Mucosa of rectum (tissue), 2 donors: ENCODE data around the gene THBS1.
A peak's percentile ranks its signal among the peaks of the same experiment; 100 is the strongest.

ENCODE experiments used
- H3K27ac ChIP-seq, 2 donors: one replicate each; pipeline ENCODE4 v1.7.0; 2013; ENCODE audit warnings: inconsistent platforms in 2 of 2, low read depth in 2 of 2, low read length in 2 of 2
- H3K27me3 ChIP-seq, 2 donors: one replicate each; pipeline ENCODE4 v1.7.0; 2013; ENCODE audit warnings: low read length in 2 of 2; ENCODE audit not compliant: control insufficient read depth in 2 of 2, insufficient read depth in 2 of 2
- H3K36me3 ChIP-seq, 2 donors: one replicate each; pipeline ENCODE4 v1.7.0; 2013; ENCODE audit warnings: low read length in 2 of 2; ENCODE audit not compliant: control insufficient read depth in 2 of 2, insufficient read depth in 2 of 2
- H3K4me1 ChIP-seq, 2 donors: one replicate each; pipeline ENCODE4 v1.7.0; 2013; ENCODE audit warnings: low read length in 2 of 2, mild to moderate bottlenecking in 1 of 2; ENCODE audit not compliant: control insufficient read depth in 2 of 2, insufficient read depth in 2 of 2
- H3K4me3 ChIP-seq, 2 donors: one replicate each; pipeline ENCODE4 v1.7.0; 2013; ENCODE audit warnings: low read length in 2 of 2
- H3K9ac ChIP-seq, 2 donors: one replicate each; pipeline ENCODE4 v1.7.0; 2013; ENCODE audit warnings: low read length in 2 of 2, low read depth in 1 of 2, mild to moderate bottlenecking in 1 of 2
- H3K9me3 ChIP-seq, 2 donors: one replicate each; pipeline ENCODE4 v1.7.0; 2013; ENCODE audit warnings: low read length in 2 of 2; ENCODE audit not compliant: control insufficient read depth in 2 of 2
- donor health status: healthy.
- donor health status: Normal muscosa, but diverticular disease.

The THBS1 gene

DNA sequence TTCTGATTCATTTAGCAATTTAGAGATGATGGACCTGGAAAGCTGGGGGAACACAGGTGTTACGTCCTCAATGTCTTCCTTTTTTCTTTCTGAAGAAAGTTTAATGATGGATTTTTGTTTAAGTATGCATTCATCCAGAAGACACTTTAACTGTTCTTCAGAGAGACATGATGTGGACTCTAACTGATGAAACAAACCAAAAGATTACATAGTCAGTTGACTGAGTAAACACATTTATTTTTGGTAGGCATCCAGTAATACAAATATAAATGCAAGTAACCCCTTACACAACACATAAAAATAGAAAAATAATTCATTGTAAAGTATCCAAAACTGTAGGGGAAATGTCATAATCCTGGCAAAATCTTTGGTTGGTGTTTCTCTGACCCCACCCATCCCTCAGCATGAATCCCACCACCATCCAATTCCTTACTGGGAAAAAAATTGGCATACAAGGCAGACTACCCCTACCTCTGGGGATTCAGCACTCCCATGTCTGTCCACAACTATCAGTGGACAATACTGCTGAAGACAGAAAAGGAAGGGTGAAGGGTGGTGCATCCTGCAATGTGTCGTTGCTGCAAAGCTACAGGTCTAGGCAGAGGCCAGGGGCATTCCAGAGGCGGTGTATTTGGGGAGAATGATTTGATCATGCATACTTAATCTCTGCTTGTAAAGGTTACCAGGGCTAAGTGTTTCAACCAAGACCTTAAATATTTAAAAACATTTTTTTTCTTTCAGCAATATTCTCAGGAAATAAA is 37.4 kb downstream of the THBS1 start:
- Histone ChIP-seq H3K27me3 (no peaks in the 10 kb centered on the region), H3K4me1 (peaks cover 9 to 14% of the 10 kb centered on the region in 2 donors), H3K27ac (no peak overlapping the region), H3K9me3 (peaks cover 0 to 2% of the 10 kb centered on the region in 2 donors), H3K36me3 (no peaks in the 10 kb centered on the region), H3K4me3 (no peak overlapping the region), H3K9ac (no peak overlapping the region)

DNA sequence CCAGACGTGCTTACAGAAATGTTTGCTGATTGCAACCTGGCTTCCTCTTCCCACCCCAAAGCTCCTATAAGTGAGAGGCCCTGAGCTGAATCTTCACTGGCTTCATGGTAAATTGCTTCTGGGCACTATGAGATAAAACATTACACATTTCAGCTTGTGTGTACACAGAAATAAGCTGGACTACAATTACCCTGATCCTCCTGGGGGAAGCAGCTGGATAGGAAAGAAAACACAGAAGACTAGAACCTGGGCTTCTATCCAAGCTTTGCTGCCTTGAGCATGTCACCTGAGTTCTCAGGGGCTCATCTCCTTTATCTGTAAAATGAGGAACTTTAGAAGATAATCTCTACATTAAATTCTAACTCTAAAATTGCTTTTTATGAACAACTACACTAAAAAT is 40.3 kb downstream of the THBS1 start:
- Histone ChIP-seq H3K9ac (peak overlapping the region in 1 of 2 donors; percentile 37), H3K36me3 (no peaks in the 10 kb centered on the region), H3K4me1 (peaks cover 31 to 43% of the 10 kb centered on the region in 2 donors), H3K9me3 (no peaks in the 10 kb centered on the region), H3K27me3 (no peaks in the 10 kb centered on the region), H3K4me3 (no peak overlapping the region), H3K27ac (peak overlapping the region; percentile 50 to 69)

DNA sequence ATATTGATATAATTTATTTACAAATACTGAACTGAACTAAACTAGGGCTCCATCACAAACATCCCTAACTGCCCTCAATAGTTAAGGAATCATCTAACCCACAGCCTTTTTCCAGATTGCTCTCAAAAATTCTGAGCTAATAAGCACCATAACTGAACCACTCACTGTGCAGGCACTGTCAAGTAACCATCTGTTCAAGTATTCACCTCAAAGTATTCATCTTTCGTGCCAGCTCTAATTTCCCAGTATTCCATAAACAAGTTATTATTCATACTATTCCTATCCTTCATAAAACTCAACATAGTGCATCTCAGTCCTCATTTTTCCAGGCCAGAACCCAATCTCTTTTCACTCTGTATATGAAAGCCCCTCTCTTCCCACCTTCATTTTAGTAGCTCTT is 41.1 kb downstream of the THBS1 start:
- peaks cover 31 to 47% of the 10 kb centered on the region in 2 donors for H3K4me1 ChIP-seq
- peak overlapping the region; percentile 87 to 91 for H3K27ac ChIP-seq
- peak overlapping the region in 1 of 2 donors; percentile 36 for H3K9ac ChIP-seq
- H3K27me3 ChIP-seq, result no peaks in the 10 kb centered on the region
- H3K36me3 ChIP-seq, result no peaks in the 10 kb centered on the region
- H3K4me3 ChIP-seq, result no peak overlapping the region
- H3K9me3 ChIP-seq, result no peaks in the 10 kb centered on the region

DNA sequence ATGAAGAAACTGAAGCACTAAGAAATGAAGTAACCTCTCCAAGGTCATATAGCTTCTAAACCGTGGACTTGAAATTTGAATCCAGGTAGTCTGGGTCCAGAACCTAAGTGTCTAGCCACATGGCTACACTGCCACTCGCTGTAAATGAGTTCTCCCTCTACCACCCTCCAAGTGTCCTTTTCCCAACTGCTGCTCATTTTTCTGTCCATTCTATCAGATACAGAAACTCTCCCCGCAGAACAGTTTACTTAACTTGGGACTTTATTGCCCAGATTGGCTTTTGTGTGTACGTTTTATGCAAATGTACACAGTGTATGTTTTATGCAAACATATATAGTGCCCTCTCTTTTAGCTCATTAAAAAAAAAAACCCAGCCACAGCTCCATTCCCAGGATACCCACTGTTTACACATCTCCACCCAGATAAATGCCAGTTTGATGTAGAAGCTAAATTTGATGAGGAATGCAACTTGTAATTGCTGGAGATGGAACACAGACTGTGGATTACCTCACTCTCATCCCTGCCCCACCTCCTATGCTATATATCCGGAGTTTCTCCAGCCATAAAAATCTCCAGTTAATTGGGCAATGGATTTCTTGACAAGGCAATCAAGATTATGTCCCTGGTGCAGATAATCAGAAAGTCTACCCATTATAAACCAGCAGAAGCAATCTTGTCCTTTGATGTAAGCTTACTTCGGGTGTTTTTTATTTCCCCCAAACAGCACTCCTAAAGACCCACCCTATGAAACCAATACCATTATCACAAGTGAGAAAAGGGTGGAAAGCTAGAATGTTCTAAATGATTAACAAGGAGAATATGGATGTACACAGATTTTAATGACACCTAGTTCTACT is 42.0 kb downstream of the THBS1 start:
- Histone ChIP-seq H3K4me1 (peaks cover 37 to 56% of the 10 kb centered on the region in 2 donors), H3K27me3 (no peaks in the 10 kb centered on the region), H3K36me3 (no peaks in the 10 kb centered on the region), H3K9me3 (no peaks in the 10 kb centered on the region), H3K27ac (peak overlapping the region; percentile 87 to 91), H3K9ac (no peak overlapping the region), H3K4me3 (peak overlapping the region; percentile 6 to 28)

DNA sequence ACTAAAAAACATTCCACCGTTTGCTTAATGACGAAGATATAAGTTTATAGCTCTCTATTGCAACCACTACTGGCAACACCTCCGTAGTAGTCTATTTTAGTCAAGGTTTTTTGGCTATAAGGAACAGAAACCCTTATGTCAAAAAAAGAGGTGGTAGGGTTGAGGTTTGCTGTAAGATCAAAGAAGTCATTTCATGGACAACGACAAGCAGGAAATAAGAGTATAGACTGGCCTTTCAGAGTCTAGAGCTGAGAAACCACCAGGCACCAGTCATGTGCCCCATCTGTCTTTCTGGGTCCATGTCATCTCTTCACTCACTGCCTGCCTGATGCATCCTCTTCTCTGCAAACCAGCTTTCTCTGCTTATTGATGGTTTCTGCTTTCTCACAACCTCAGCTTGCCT is 42.7 kb downstream of the THBS1 start:
- Histone ChIP-seq H3K9me3 (no peaks in the 10 kb centered on the region), H3K27ac (peak overlapping the region; percentile 87 to 91), H3K4me1 (peaks cover 43 to 63% of the 10 kb centered on the region in 2 donors), H3K4me3 (peak overlapping the region in 1 of 2 donors; percentile 6), H3K36me3 (no peaks in the 10 kb centered on the region), H3K27me3 (no peaks in the 10 kb centered on the region), H3K9ac (peak overlapping the region in 1 of 2 donors; percentile 13)

DNA sequence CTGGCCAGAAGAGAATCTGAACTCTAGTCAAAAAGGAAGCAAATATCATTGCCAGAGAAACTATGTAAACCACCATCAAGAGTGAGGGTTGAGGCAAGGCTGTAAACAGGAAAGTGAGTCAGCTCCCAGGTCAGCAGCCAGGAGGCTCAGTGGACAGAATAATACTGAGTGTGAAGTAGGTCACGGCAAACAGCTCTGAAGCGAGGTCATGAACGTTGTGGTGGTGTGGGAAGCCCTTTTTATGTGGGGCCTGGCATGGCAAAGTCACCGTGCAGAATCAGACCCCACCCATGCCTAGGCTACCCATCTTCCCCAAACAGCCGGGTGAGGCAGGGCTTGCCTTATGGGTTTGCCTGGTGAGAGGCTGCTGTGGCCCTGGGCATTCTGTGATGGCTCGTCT is 43.9 kb downstream of the THBS1 start:
- H3K27ac ChIP-seq, result peak overlapping the region; percentile 87 to 91

DNA sequence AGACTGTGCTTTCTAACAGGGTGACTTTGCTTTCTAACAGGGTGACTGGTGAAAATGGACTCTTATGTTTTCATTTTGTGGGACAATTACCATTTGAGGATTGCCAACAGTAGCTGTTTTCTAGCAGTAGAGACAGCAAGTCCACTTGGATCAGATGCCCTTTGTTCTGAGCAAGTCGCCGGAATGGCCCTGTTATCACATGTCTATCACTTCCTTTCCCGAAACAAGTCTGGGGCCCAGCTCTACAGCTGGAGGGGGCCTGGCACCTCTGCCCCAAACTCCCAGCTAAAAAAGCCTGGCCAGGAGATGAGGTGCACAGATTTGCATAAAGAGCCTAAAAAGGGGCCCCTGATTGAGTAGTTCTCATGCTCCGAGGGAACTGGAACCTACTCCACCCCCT is 44.6 kb downstream of the THBS1 start:
- Histone ChIP-seq H3K9me3 (no peaks in the 10 kb centered on the region), H3K4me1 (peaks cover 59 to 82% of the 10 kb centered on the region in 2 donors), H3K27me3 (no peaks in the 10 kb centered on the region), H3K27ac (peak overlapping the region; percentile 87 to 91), H3K9ac (peak overlapping the region in 1 of 2 donors; percentile 34), H3K4me3 (peak overlapping the region in 1 of 2 donors; percentile 23), H3K36me3 (no peaks in the 10 kb centered on the region)

More for the DNA sequence above, 43.9 kb downstream of the THBS1 start:
- H3K27me3 ChIP-seq, result no peaks in the 10 kb centered on the region
- H3K4me1 ChIP-seq, result peaks cover 53 to 76% of the 10 kb centered on the region in 2 donors
- H3K9ac ChIP-seq, result peak overlapping the region; percentile 22 to 34
- no peaks in the 10 kb centered on the region for H3K36me3 ChIP-seq
- no peak overlapping the region for H3K4me3 ChIP-seq
- no peaks in the 10 kb centered on the region for H3K9me3 ChIP-seq

DNA sequence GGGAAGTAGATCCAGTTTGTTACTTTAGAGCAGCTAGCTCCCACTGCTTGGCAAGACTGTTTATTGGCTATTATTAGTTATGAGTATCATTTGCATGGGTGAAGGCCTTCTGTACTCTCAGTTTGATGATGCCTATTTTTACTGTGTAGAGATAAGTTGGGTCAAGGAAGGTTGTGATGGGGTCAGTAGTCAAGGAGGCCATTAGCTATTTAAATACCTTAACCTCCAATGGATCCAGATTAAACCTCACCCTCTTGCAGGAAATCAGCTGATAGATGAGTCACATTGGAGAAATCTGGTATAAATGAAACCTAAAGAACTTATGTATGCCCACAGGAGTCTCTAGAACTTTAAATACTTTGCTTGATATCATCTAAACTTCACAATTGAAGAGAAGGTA is 45.0 kb downstream of the THBS1 start:
- Histone ChIP-seq H3K4me1 (peaks cover 62 to 86% of the 10 kb centered on the region in 2 donors), H3K27me3 (no peaks in the 10 kb centered on the region), H3K36me3 (no peaks in the 10 kb centered on the region), H3K4me3 (peak overlapping the region in 1 of 2 donors; percentile 23), H3K9ac (no peak overlapping the region), H3K9me3 (no peaks in the 10 kb centered on the region), H3K27ac (peak overlapping the region; percentile 87 to 91)

DNA sequence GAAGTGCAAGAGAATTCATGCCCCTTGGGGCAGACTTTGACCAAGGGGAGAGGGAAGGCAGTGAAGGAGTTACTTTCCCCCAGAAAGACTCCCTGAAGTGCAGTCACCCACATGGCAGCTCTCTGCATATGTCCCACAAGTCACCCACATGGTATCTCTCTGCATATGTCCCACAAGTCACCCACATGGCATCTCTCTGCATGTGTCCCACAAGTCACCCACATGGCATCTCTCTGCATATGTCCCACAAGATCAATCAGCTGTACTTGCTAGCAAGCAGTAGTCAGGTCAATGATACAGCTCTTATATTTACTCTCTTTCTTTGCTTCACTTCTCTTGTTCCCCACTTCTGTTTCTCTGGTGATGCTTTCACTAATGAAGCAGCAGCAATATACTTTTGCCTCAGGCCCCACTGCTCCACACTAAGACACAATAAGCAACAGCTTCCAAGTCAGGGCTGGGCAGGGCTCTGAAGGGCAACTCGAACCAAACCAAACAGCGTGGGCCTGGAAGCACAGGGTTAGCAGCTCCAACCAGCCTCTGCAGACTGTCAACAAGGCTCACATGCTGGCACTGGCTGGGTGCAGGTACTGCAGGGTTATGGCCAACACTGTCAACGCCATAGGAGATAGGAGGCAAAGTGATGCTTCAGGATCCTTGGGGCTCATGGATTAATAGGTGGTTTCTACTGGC is 46.7 kb downstream of the THBS1 start:
- no peaks in the 10 kb centered on the region for H3K36me3 ChIP-seq
- H3K9ac ChIP-seq, result no peak overlapping the region
- H3K27me3 ChIP-seq, result no peaks in the 10 kb centered on the region
- peaks cover 56 to 79% of the 10 kb centered on the region in 2 donors for H3K4me1 ChIP-seq
- H3K27ac ChIP-seq, result peak overlapping the region; percentile 93 to 95
- no peak overlapping the region for H3K4me3 ChIP-seq
- no peaks in the 10 kb centered on the region for H3K9me3 ChIP-seq
